Measurements from ENCODE around the gene PPP1R2. TPM values are rescaled to one million over a fixed set of nuclear protein-coding genes. Genes with fewer than 3 reads are reported as not detected.

The PPP1R2 gene
- total and polyA plus RNA-seq, 5 donors = 31.1 to 52.4 (median 46.3) TPM

GRCh38 chr3:195550723-195551122 lies 7.6 kb upstream of the PPP1R2 start:
- 65% methylated on average over 4 of the region's 4 CpGs for WGBS
- H3K27me3 ChIP-seq (ENCODE audit: control insufficient read depth, insufficient read depth) = no peaks in the 10 kb centered on the region
- no peak overlapping the region for H3K27ac ChIP-seq (ENCODE audit: low read length)
- no peaks in the 10 kb centered on the region for H3K9me3 ChIP-seq (ENCODE audit: control insufficient read depth, low read length)
- no peak overlapping the region for H3K4me3 ChIP-seq (ENCODE audit: low read length)
- peak in 1 of 2 donors; percentile 49 for ATAC-seq
- peaks cover 2% of the 10 kb centered on the region for H3K4me1 ChIP-seq (ENCODE audit: control insufficient read depth, insufficient read depth, low read length)
- intact Hi-C loops (cut with DNase I) = no loop called here
- DNase-seq = no peak

DNA sequence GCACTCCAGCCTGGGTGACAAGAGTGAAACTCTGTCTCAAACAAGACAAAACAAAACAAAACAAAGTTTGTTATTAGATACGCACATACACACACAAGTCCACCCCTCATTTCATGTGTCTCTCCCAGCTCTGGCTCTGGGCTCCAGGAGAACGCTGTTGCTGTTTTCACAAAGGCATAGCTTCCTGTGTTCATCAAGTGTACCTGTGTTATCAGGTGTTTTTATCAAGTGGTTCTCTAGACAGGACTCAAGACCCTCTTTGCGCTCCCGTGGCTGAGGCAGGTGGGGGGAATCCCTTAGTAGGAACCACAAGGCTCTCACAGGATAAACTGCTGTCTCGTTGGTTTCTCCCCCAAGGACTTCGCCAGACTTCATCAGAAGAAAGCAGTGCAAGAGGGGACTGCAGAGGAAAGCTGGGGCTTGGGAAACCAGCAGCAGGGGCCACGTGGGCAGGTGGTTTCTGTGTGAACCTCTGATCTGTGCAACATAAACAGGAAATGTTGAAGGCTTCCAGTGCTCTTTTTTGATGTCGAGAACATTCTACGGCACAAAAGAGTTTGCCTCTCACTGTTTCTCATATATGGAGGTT lies 6.9 kb upstream of the PPP1R2 start:
- 59% methylated on average over 9 of the region's 9 CpGs for WGBS
- peaks cover 2% of the 10 kb centered on the region for H3K4me1 ChIP-seq (ENCODE audit: control insufficient read depth, insufficient read depth, low read length)
- H3K4me3 ChIP-seq (ENCODE audit: low read length) = no peak overlapping the region
- no peaks in the 10 kb centered on the region for H3K27me3 ChIP-seq (ENCODE audit: control insufficient read depth, insufficient read depth)
- ATAC-seq (no peak), DNase-seq (peak in 1 of 3 donors; percentile 29)
- no peak overlapping the region for H3K27ac ChIP-seq (ENCODE audit: low read length)
- no peaks in the 10 kb centered on the region for H3K9me3 ChIP-seq (ENCODE audit: control insufficient read depth, low read length)
- intact Hi-C loops (cut with DNase I) = no loop called here

- no peak for DNase-seq
- Histone ChIP-seq H3K9me3 (ENCODE audit: control insufficient read depth, low read length) (no peaks in the 10 kb centered on the region), H3K4me1 (ENCODE audit: control insufficient read depth, insufficient read depth, low read length) (peaks cover 2% of the 10 kb centered on the region), H3K27ac (ENCODE audit: low read length) (no peak overlapping the region), H3K27me3 (ENCODE audit: control insufficient read depth, insufficient read depth) (no peaks in the 10 kb centered on the region), H3K4me3 (ENCODE audit: low read length) (no peak overlapping the region)
- intact Hi-C loops (cut with DNase I) = no loop called here
- WGBS = 72% methylated on average over 2 of the region's 2 CpGs
- no peak for ATAC-seq
Measured at GRCh38 chr3:195548987-195549386, 5.9 kb upstream of the PPP1R2 start.

DNA sequence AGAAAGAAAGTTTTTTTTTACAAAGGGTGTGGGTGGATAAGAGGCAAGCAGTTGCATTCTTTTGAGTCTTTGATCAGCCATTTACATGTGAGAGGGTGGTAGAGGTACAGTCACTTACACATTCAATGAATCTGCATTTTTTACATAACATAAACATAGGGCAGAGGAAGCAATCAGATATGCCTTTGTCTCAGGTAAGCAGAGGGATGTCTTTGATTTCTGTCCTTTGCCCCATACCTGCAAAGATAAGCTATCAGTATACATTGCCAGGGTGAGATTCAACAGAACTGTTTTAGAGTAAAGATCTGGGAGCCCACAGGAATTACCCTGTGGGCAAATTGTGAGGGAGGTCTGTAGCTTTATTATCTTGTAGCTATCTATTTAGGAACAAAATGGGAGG lies 5.4 kb upstream of the PPP1R2 start:
- no peak for ATAC-seq
- peaks cover 4% of the 10 kb centered on the region for H3K4me1 ChIP-seq (ENCODE audit: control insufficient read depth, insufficient read depth, low read length)
- no peak overlapping the region for H3K27ac ChIP-seq (ENCODE audit: low read length)
- H3K27me3 ChIP-seq (ENCODE audit: control insufficient read depth, insufficient read depth) = no peaks in the 10 kb centered on the region
- H3K9me3 ChIP-seq (ENCODE audit: control insufficient read depth, low read length) = no peaks in the 10 kb centered on the region
- intact Hi-C loops (cut with DNase I) = no loop called here
- no peak for DNase-seq
- H3K4me3 ChIP-seq (ENCODE audit: low read length) = no peak overlapping the region

DNA sequence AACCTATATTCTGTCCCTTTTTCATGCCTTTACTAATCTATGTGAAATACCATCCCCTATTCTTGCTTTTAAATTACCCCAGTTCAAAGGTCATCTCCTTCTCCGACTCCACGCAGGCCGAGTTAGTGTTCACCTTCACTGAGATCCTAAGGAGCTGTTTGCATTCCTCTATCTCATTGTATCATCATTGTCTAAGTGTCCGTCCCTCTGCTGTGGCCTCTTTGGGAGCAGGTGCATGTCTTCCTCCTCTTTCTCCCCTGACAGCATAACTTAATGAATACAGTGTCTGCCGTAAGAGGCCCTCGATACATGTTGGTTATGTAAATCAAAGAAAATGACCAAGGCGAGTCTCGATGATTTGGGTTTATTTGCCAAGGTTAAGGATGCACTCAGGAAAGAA lies 4.9 kb upstream of the PPP1R2 start:
- ATAC-seq (no peak), DNase-seq (no peak)
- Histone ChIP-seq H3K9me3 (ENCODE audit: control insufficient read depth, low read length) (no peaks in the 10 kb centered on the region), H3K27ac (ENCODE audit: low read length) (no peak overlapping the region), H3K27me3 (ENCODE audit: control insufficient read depth, insufficient read depth) (no peaks in the 10 kb centered on the region), H3K4me1 (ENCODE audit: control insufficient read depth, insufficient read depth, low read length) (peaks cover 4% of the 10 kb centered on the region), H3K4me3 (ENCODE audit: low read length) (no peak overlapping the region)
- WGBS = 90% methylated on average over 8 of the region's 8 CpGs
- intact Hi-C loops (cut with DNase I) = no loop called here

DNA sequence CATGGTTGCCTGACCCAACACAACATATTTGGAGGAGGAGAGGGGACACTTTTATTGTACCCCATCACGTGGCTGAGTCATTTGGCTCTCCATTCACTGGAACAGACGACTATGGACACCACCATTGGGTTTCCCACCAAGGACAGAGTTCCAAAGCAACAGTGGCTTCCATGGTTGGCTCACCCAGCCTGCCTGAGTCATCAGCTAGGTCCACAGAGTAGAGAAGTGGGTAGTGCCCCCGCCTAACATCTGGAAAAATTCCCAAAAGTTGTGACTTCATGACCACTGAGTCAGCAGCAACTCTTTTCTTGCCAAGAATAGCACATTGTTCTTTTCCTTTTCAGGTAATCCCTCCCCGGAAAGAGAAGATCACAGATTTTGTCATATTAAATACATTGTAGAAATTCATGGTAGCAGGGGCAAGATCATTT lies 3.0 kb upstream of the PPP1R2 start:
- Histone ChIP-seq H3K27ac (ENCODE audit: low read length) (peak overlapping the region; percentile 39), H3K27me3 (ENCODE audit: control insufficient read depth, insufficient read depth) (no peaks in the 10 kb centered on the region), H3K4me3 (ENCODE audit: low read length) (no peak overlapping the region), H3K4me1 (ENCODE audit: control insufficient read depth, insufficient read depth, low read length) (peaks cover 4% of the 10 kb centered on the region), H3K9me3 (ENCODE audit: control insufficient read depth, low read length) (no peaks in the 10 kb centered on the region)
- ATAC-seq = peak in 1 of 2 donors; percentile 10
- intact Hi-C loops (cut with DNase I) = no loop called here
- 41% methylated on average over 4 of the region's 4 CpGs for WGBS
- peak in 2 of 3 donors; percentile 44 to 54 for DNase-seq

GRCh38 chr3:195544634-195545033 lies 1.5 kb upstream of the PPP1R2 start:
- H3K4me1 ChIP-seq (ENCODE audit: control insufficient read depth, insufficient read depth, low read length) = peaks cover 7% of the 10 kb centered on the region
- WGBS = 42% methylated on average over 3 of the region's 3 CpGs

DNA sequence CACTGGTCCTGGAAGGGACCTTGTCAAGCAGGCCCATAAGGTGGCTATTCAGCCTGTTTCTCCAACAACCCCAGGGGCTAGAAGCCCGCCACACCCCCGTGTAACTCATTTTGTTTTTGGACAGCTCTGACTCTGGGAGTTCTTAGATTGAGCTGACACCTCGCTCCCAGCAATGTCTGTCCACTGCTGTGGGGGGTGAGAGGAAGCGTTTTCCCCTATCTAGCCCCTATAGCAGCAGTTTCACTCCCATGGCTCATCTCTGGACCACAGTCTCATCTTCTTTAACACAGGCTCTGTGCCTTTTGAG lies 1.1 kb upstream of the PPP1R2 start:
- 41% methylated on average over 4 of the region's 4 CpGs for WGBS
- Histone ChIP-seq H3K27ac (ENCODE audit: low read length) (peak overlapping the region; percentile 60), H3K4me1 (ENCODE audit: control insufficient read depth, insufficient read depth, low read length) (peaks cover 7% of the 10 kb centered on the region), H3K4me3 (ENCODE audit: low read length) (no peak overlapping the region), H3K27me3 (ENCODE audit: control insufficient read depth, insufficient read depth) (no peaks in the 10 kb centered on the region), H3K9me3 (ENCODE audit: control insufficient read depth, low read length) (no peaks in the 10 kb centered on the region)
- ATAC-seq (peak in 1 of 2 donors; percentile 1), DNase-seq (peak in 1 of 3 donors; percentile 60)
- intact Hi-C loops (cut with DNase I) = no loop called here

More at GRCh38 chr3:195544634-195545033, 1.5 kb upstream of the PPP1R2 start:
- Histone ChIP-seq H3K9me3 (ENCODE audit: control insufficient read depth, low read length) (no peaks in the 10 kb centered on the region), H3K27me3 (ENCODE audit: control insufficient read depth, insufficient read depth) (no peaks in the 10 kb centered on the region), H3K4me3 (ENCODE audit: low read length) (no peak overlapping the region), H3K27ac (ENCODE audit: low read length) (peak overlapping the region; percentile 75)
- ATAC-seq (peak; percentile 57 to 76), DNase-seq (peak; percentile 75 to 83 (median 79))
- intact Hi-C loops (cut with DNase I) = no loop called here

DNA sequence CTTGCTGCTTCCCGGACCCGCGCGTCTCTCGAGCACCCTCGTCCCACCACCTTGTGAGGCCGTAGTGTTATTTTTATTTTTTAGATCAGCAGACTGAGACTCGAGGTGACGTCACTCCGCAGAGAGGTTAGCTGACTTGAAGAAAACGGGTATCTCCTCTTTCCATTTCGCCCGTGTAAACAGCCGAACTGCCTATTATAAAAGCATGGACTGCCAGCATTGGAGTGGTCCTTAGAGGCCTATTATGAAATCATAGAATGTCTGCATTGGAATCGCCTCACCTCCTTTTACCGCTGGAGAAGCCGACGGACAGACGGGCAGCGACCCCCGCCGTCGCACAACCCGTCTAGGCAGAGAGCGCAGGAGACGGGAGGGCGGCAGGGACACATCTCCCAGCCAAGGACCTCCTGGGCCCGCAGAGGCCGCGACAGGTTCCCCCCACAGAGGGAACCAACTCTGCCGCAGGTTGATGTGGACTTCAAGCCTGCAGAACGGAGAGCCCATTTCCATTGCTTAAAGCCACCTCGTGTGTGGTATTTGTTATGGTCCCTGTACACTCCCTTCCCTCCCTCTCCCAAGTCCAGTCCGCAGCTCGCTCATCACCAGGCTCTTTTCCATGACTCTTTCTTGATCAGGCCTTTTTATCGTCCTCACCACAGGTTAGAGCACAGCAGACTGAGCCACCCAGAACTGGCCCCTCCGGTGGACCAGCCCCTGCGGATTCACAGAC lies 540 bp upstream of the PPP1R2 start:
- Histone ChIP-seq H3K9me3 (ENCODE audit: control insufficient read depth, low read length) (no peaks in the 10 kb centered on the region), H3K27ac (ENCODE audit: low read length) (peak overlapping the region; percentile 60), H3K27me3 (ENCODE audit: control insufficient read depth, insufficient read depth) (no peaks in the 10 kb centered on the region), H3K4me3 (ENCODE audit: low read length) (peak overlapping the region; percentile 66), H3K4me1 (ENCODE audit: control insufficient read depth, insufficient read depth, low read length) (peaks cover 7% of the 10 kb centered on the region)
- 9% methylated on average over 38 of the region's 38 CpGs for WGBS
- DNase-seq = peak; percentile 29 to 73 (median 65)
- ATAC-seq = peak; percentile 11 to 31
- intact Hi-C loops (cut with DNase I) = no loop called here

GRCh38 chr3:195542316-195542697 lies 818 bp downstream of the PPP1R2 start:
- no peak overlapping the region for H3K27ac ChIP-seq (ENCODE audit: low read length)
- H3K4me1 ChIP-seq (ENCODE audit: control insufficient read depth, insufficient read depth, low read length) = peaks cover 11% of the 10 kb centered on the region
- H3K9me3 ChIP-seq (ENCODE audit: control insufficient read depth, low read length) = no peaks in the 10 kb centered on the region
- H3K4me3 ChIP-seq (ENCODE audit: low read length) = peak overlapping the region; percentile 66
- intact Hi-C loops (cut with DNase I) = no loop called here
- ATAC-seq (no peak), DNase-seq (no peak)
- under 1% methylated on average over 5 of the region's 5 CpGs for WGBS
- H3K27me3 ChIP-seq (ENCODE audit: control insufficient read depth, insufficient read depth) = no peaks in the 10 kb centered on the region

GRCh38 chr3:195540511-195540910 lies 2.6 kb downstream of the PPP1R2 start:
- Histone ChIP-seq H3K4me3 (ENCODE audit: low read length) (no peak overlapping the region), H3K9me3 (ENCODE audit: control insufficient read depth, low read length) (no peaks in the 10 kb centered on the region), H3K4me1 (ENCODE audit: control insufficient read depth, insufficient read depth, low read length) (peaks cover 11% of the 10 kb centered on the region), H3K27me3 (ENCODE audit: control insufficient read depth, insufficient read depth) (no peaks in the 10 kb centered on the region), H3K27ac (ENCODE audit: low read length) (no peak overlapping the region)
- intact Hi-C loops (cut with DNase I) = no loop called here
- 47% methylated on average over 6 of the region's 6 CpGs for WGBS
- ATAC-seq (no peak), DNase-seq (no peak)

Measured in right cardiac atrium (tissue), 5 donors.